Measurements from ENCODE around the gene TNNT2. TPM values are rescaled to one million over a fixed set of nuclear protein-coding genes. Genes with fewer than 3 reads are reported as not detected.
A peak's percentile ranks its signal among the peaks of the same experiment; 100 is the strongest.

TNNT2 gene
- total RNA-seq, 1 experiment from 2014 or later, result 6.4 TPM

GRCh38 chr1:201361652-201362504 is 15.6 kb downstream of the TNNT2 start:
- H3K36me3 ChIP-seq (ENCODE audit: low read depth), result no peaks in the 10 kb centered on the region
- ChIA-PET POLR2A (ENCODE audit: unreplicated experiment) (interaction anchor here (0.5 to 0.6 kb wide), 3 partner anchors 14 to 486 kb away, joined by 3 to 7 read pairs (median 5); no protein-coding TSS in a partner anchor), CTCF (interaction anchor here (0.5 to 1.2 kb wide), 3 partner anchors 47 to 108 kb away, joined by 4 to 8 read pairs (median 5); no protein-coding TSS in a partner anchor)
- H3K27me3 ChIP-seq (ENCODE audit: insufficient read depth, low read depth), result peaks cover 18% of the 10 kb centered on the region
- no peak overlapping the region for H2AFZ ChIP-seq
- H3K79me2 ChIP-seq (ENCODE audit: low read depth), result no peaks in the 10 kb centered on the region
- TF ChIP-seq EZH2 (IDR thresholded peaks at IDR 0.05; ENCODE audit: low read depth), result no peak
- TF ChIP-seq CTCF (conservative IDR thresholded peaks at IDR 0.05), result peak; percentile 95
- intact Hi-C loops (cut with micrococcal nuclease; ENCODE audit: unreplicated experiment), result loop anchor here (1.0 to 5.0 kb wide), 4 partner anchors 45 to 275 kb away; no protein-coding TSS in a partner anchor
- no peaks in the 10 kb centered on the region for H4K20me1 ChIP-seq (ENCODE audit: insufficient read depth)
- BruUV-seq (replicated peaks), result no TSS peak
- H3K4me3 ChIP-seq, result no peak overlapping the region
- H3K9me2 ChIP-seq (ENCODE audit: insufficient read depth), result no peaks in the 10 kb centered on the region
- H3K27ac ChIP-seq, result no peak overlapping the region
- H3F3A ChIP-seq (ENCODE audit: insufficient read depth, low read depth), result no peaks in the 10 kb centered on the region
- no peaks in the 10 kb centered on the region for H3K4me1 ChIP-seq (replicated peaks; ENCODE audit: insufficient read depth)
- no peak overlapping the region for H3K4me2 ChIP-seq
- no peaks in the 10 kb centered on the region for H3K9me3 ChIP-seq (ENCODE audit: insufficient read depth, low read depth)
- DNase-seq, result peak in 1 of 2 experiments; percentile 58

- Histone ChIP-seq H3K79me2 (ENCODE audit: low read depth) (no peaks in the 10 kb centered on the region), H3K4me1 (replicated peaks; ENCODE audit: insufficient read depth) (no peaks in the 10 kb centered on the region), H3K9me3 (ENCODE audit: insufficient read depth, low read depth) (no peaks in the 10 kb centered on the region), H3K27ac (no peak overlapping the region), H3K4me2 (no peak overlapping the region), H3K9me2 (ENCODE audit: insufficient read depth) (no peaks in the 10 kb centered on the region), H2AFZ (no peak overlapping the region), H3F3A (ENCODE audit: insufficient read depth, low read depth) (no peaks in the 10 kb centered on the region), H3K36me3 (ENCODE audit: low read depth) (no peaks in the 10 kb centered on the region), H3K4me3 (no peak overlapping the region), H3K27me3 (ENCODE audit: insufficient read depth, low read depth) (peaks cover 10% of the 10 kb centered on the region; the same call in 1 of the 2 replicates), H4K20me1 (ENCODE audit: insufficient read depth) (peaks cover under 1% of the 10 kb centered on the region; the same call in 1 of the 2 replicates)
- no peak for DNase-seq
- TF ChIP-seq EZH2 (IDR thresholded peaks at IDR 0.05; ENCODE audit: low read depth) (no peak), CTCF (conservative IDR thresholded peaks at IDR 0.05) (no peak)
- no TSS peak for BruUV-seq (replicated peaks)
- ChIA-PET CTCF (interaction anchor here (0.6 to 1.2 kb wide), 2 partner anchors 48 to 410 kb away, joined by 3 to 5 read pairs; no protein-coding TSS in a partner anchor), POLR2A (ENCODE audit: unreplicated experiment) (interaction anchor here (0.5 to 0.6 kb wide), 2 partner anchors 46 to 487 kb away, joined by 3 to 5 read pairs; no protein-coding TSS in a partner anchor)
- intact Hi-C loops (cut with micrococcal nuclease; ENCODE audit: unreplicated experiment), result loop anchor here (1.0 to 5.0 kb wide), 4 partner anchors 46 to 274 kb away; no protein-coding TSS in a partner anchor
Measured at GRCh38 chr1:201360901-201361651, 16.4 kb downstream of the TNNT2 start.

DNA sequence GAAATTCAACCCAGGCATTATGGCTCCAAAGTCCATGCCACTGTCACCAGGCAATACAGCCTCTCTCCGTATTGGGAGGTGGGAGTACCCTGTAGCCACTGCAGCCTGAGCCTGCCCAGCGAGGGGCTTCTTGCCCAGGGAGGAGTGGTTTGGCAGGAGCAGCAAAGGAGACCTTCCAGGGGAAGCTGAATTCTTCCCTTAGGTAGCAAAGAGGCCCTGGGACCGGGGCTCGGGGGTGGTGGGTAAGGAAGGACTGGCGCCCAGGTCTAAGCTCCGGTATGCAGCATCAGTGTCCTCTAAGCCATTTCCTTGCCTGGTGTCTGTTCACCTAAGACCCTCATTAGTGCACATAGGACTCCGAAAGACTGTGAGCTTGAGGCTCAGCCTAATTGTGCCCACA is 17.0 kb downstream of the TNNT2 start:
- POLR2A ChIA-PET (ENCODE audit: unreplicated experiment), result no interaction called here
- intact Hi-C loops (cut with micrococcal nuclease; ENCODE audit: unreplicated experiment), result loop anchor here (2.0 to 5.0 kb wide), 2 partner anchors 47 to 274 kb away; no protein-coding TSS in a partner anchor
- H3K9me2 ChIP-seq (ENCODE audit: insufficient read depth), result no peaks in the 10 kb centered on the region

More for the DNA sequence above, 17.0 kb downstream of the TNNT2 start:
- Histone ChIP-seq H3K9me3 (ENCODE audit: insufficient read depth, low read depth) (no peaks in the 10 kb centered on the region), H3K27ac (no peak overlapping the region), H4K20me1 (ENCODE audit: insufficient read depth) (peaks cover 2% of the 10 kb centered on the region; the same call in 1 of the 2 replicates), H3K36me3 (ENCODE audit: low read depth) (no peaks in the 10 kb centered on the region), H3K4me1 (replicated peaks; ENCODE audit: insufficient read depth) (no peaks in the 10 kb centered on the region), H3K79me2 (ENCODE audit: low read depth) (no peaks in the 10 kb centered on the region), H3K4me2 (no peak overlapping the region), H2AFZ (no peak overlapping the region), H3K27me3 (ENCODE audit: insufficient read depth, low read depth) (peaks cover 4% of the 10 kb centered on the region; the same call in 1 of the 2 replicates), H3K4me3 (no peak overlapping the region), H3F3A (ENCODE audit: insufficient read depth, low read depth) (no peaks in the 10 kb centered on the region)
- CTCF ChIA-PET, result interaction anchor here (0.6 kb wide), 2 partner anchors 282 to 410 kb away, joined by 3 to 8 read pairs; no protein-coding TSS in a partner anchor
- TF ChIP-seq EZH2 (IDR thresholded peaks at IDR 0.05; ENCODE audit: low read depth), result no peak
- TF ChIP-seq CTCF (conservative IDR thresholded peaks at IDR 0.05), result no peak
- no TSS peak for BruUV-seq (replicated peaks)
- DNase-seq, result no peak

All from PC-9 (cell line).